Activated CD4-positive, alpha-beta memory T cell treated with anti-CD3 and anti-CD28 coated beads for 36 hours (primary cell): ENCODE data around the gene ZNF487. TPM values are rescaled to one million over a fixed set of nuclear protein-coding genes. Genes with fewer than 3 reads are reported as not detected.
A peak's percentile ranks its signal among the peaks of the same experiment; 100 is the strongest.
"Not testable (repeated sequence)": the region's sequence is repeated elsewhere in the genome, so short reads cannot be mapped to it uniquely, and the experiment has no call there.

Experiments
- CTCF ChIA-PET: fragments of 350-600 bp; sonication (Branson Sonifier 250); formaldehyde crosslinking; loops from one replicate; lab custom pipeline; 2021; ENCODE audit warnings: antibody characterized with exemption, inconsistent platforms; lab: Charles Lee
- POLR2A ChIA-PET: fragments of 350-600 bp; sonication (Branson Sonifier 250); formaldehyde crosslinking; loops from one replicate; lab custom pipeline; 2021; ENCODE audit warnings: antibody characterized with exemption; lab: Charles Lee
- DNase-seq: peaks from one replicate; pipeline ENCODE4 v3.0.0-alpha.2; 2020
- H3K27ac Mint-ChIP-seq: one replicate; pipeline ENCODE4 v1.8.0; 2021; ENCODE audit warnings: mixed read lengths
- H3K27me3 Mint-ChIP-seq: one replicate; pipeline ENCODE4 v1.8.0; 2021; ENCODE audit warnings: mixed read lengths
- H3K36me3 Mint-ChIP-seq: one replicate; pipeline ENCODE4 v1.8.0; 2021; ENCODE audit warnings: mixed read lengths
- H3K4me1 Mint-ChIP-seq: one replicate; pipeline ENCODE4 v1.8.0; 2021; ENCODE audit warnings: low read depth, mixed read lengths
- H3K4me3 Mint-ChIP-seq: one replicate; pipeline ENCODE4 v1.8.0; 2021; ENCODE audit warnings: mild to moderate bottlenecking, mixed read lengths
- H3K9me3 Mint-ChIP-seq: one replicate; pipeline ENCODE4 v1.8.0; 2021; ENCODE audit warnings: mixed read lengths
- intact Hi-C: fragments of 100-400 bp; cut with micrococcal nuclease; formaldehyde crosslinking; loops from one replicate; pipeline ENCODE4 v1.15.1; 2023
- total RNA-seq, 2 experiments: library from RNA; stranded (reverse); gene quantifications; one replicate each; pipeline ENCODE4 v1.2.3, GENCODE V29; 2021

ZNF487 gene
- total RNA-seq, 2 experiments from 2014 or later = 2.2 to 2.6 TPM

- no peak overlapping the region for H3K4me3 Mint-ChIP-seq
- H3K9me3 Mint-ChIP-seq = no peaks in the 10 kb centered on the region
- H3K27me3 Mint-ChIP-seq = no peaks in the 10 kb centered on the region
- H3K4me1 Mint-ChIP-seq = peaks cover 18% of the 10 kb centered on the region
- POLR2A ChIA-PET = no interaction called here
- no peak for DNase-seq
- intact Hi-C loops = loop anchor here (1.0 to 5.0 kb wide), 5 partner anchors 114 to 595 kb away; partner anchors contain the start of gene RASGEF1A
- CTCF ChIA-PET = interaction anchor here (0.6 to 2.8 kb wide), 14 partner anchors 17 to 300 kb away, joined by 3 to 19 read pairs (median 4); no protein-coding TSS in a partner anchor
- peak overlapping the region; percentile 54 for H3K27ac Mint-ChIP-seq
- no peaks in the 10 kb centered on the region for H3K36me3 Mint-ChIP-seq
These were observed 25.0 kb downstream of the ZNF487 start for GRCh38 chr10:43461950-43462349.

- H3K27me3 Mint-ChIP-seq, CTCF ChIA-PET, H3K4me1 Mint-ChIP-seq, intact Hi-C loops, POLR2A ChIA-PET, DNase-seq, H3K9me3 Mint-ChIP-seq, H3K36me3 Mint-ChIP-seq, H3K4me3 Mint-ChIP-seq, H3K27ac Mint-ChIP-seq: not testable (repeated sequence)
These were observed 28.3 kb downstream of the ZNF487 start for GRCh38 chr10:43465086-43465735.

- H3K4me3 Mint-ChIP-seq, H3K9me3 Mint-ChIP-seq, H3K27ac Mint-ChIP-seq, H3K4me1 Mint-ChIP-seq, DNase-seq, CTCF ChIA-PET, intact Hi-C loops, H3K36me3 Mint-ChIP-seq, H3K27me3 Mint-ChIP-seq, POLR2A ChIA-PET: not testable (repeated sequence)
These were observed 28.8 kb downstream of the ZNF487 start for GRCh38 chr10:43465736-43466120.

DNA sequence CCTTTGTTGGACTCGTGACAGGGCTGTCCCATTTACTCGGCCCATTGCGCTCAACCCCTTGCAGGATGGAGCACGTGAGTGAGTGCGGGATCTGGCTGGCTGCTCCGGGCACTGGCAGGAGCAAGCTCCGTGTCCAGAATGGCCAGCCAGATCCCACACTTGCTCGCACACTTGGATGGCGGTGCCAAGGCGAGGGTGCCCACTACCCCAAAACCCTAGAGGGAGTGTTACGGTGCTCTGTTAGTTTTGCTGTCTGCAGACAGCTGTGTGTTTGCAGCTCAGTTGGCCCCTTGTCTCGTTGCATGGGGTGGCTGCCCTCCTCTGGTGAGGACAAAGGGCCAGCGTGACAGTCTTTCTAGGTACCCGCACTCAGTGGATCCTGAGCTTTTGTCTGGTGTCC, 34.2 kb downstream of the ZNF487 start:
- no peak for DNase-seq
- H3K9me3 Mint-ChIP-seq = no peaks in the 10 kb centered on the region
- no peak overlapping the region for H3K4me3 Mint-ChIP-seq
- ChIA-PET POLR2A (no interaction called here), CTCF (no interaction called here)
- no peak overlapping the region for H3K27ac Mint-ChIP-seq
- no peaks in the 10 kb centered on the region for H3K4me1 Mint-ChIP-seq
- no peaks in the 10 kb centered on the region for H3K27me3 Mint-ChIP-seq
- H3K36me3 Mint-ChIP-seq = no peaks in the 10 kb centered on the region
- intact Hi-C loops = no loop called here

DNA sequence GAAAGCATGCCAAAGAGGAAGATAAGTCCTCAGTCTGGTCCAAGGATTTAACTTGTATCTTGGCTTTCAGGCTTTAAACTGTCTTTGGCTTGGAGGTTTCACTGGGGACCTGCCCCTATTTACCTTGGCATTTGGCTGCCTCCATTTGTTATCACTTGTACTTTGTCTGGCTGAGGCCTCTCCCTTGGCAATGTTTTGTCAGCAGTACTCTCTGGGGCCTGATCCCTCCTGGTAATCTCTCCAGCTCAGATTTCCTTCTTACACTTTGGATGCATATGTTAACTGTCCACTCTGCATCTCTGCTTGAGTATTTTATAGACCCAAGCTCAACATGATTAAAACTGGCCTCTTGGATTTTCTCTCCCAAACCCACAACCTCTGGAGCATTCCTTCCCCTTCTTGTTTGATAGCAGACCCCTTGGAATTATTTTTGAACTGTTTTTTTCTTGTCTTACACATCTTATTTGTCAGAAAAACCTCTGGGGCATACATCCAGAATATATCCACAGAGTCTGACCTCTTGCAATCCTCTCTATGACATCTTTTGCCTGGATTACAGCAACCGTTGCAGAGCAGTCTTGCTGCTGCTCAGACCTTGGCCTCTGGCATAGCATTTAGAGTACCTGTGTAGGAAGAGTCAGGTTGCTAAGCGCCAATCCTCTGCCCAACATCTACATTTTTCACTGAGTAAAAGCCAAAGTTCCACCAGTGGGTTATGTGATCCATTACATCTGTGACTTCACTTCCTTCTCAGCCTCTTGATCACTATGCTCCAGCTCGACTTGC, 35.2 kb downstream of the ZNF487 start:
- intact Hi-C loops = no loop called here
- Mint-ChIP-seq H3K4me3 (no peak overlapping the region), H3K27ac (no peak overlapping the region), H3K9me3 (no peaks in the 10 kb centered on the region), H3K36me3 (no peaks in the 10 kb centered on the region), H3K27me3 (no peaks in the 10 kb centered on the region), H3K4me1 (no peaks in the 10 kb centered on the region)
- DNase-seq = no peak
- POLR2A ChIA-PET = no interaction called here
- CTCF ChIA-PET = no interaction called here

DNA sequence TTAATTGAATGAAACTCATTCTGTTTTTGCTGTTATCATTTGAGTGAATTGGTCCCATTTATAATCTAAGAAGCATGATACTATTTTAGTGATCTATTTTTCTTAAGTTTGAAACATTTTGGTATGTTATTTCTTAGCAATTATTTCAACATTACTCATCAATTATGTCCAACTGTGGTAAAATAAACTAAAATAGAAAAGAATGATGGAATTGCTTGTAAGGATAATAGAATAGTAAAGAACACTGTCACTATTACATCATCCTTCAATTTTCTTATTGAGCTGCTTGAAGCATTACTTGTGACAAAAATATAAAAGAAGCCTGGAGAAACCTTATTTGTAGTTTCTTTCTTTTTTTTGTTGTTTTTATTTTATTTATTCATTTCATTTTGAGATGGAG, 42.4 kb downstream of the ZNF487 start:
- no peaks in the 10 kb centered on the region for H3K27me3 Mint-ChIP-seq
- H3K36me3 Mint-ChIP-seq = peaks cover 24% of the 10 kb centered on the region
- ChIA-PET POLR2A (no interaction called here), CTCF (no interaction called here)
- H3K4me3 Mint-ChIP-seq = no peak overlapping the region
- intact Hi-C loops = no loop called here
- H3K9me3 Mint-ChIP-seq = peaks cover 34% of the 10 kb centered on the region
- H3K27ac Mint-ChIP-seq = no peak overlapping the region
- DNase-seq = no peak
- H3K4me1 Mint-ChIP-seq = no peaks in the 10 kb centered on the region

DNA sequence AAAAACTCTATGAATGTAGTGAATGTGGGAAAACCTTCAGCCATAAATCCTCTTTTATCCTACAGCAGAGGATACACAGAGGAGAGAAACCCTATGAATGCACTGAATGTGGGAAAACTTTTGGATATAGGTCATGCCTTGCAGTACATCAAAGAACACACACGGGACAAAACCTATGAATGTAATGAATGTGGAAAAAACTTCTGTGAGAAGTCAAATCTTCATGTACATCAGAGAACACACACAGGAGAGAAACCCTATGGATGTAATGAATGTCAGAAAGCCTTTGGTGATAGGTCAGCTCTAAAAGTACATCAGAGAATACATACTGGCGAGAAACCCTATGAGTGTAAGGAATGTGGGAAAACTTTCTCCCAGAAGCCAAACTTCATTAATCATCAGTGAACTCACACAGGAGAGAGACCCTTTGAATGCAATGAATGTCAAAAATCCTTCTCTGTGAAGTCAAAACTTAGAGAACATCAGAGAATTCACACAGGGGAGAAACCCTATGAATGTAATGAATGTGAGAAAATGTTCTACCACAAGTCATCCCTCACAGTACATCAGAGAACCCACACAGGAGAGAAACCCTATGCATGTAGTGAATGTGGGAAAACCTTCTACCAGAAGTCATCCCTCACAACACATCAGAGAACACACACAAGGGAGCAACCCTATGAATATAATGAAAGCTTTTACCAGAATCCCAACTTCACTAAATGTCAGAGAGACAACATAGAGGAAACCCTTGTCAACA, 45.6 kb downstream of the ZNF487 start:
- intact Hi-C loops = no loop called here
- POLR2A ChIA-PET = no interaction called here

GRCh38 chr10:43491855-43492254, 54.9 kb downstream of the ZNF487 start:
- H3K9me3 Mint-ChIP-seq = peaks cover 2% of the 10 kb centered on the region
- no peaks in the 10 kb centered on the region for H3K4me1 Mint-ChIP-seq
- no peak overlapping the region for H3K4me3 Mint-ChIP-seq
- POLR2A ChIA-PET = no interaction called here
- H3K27me3 Mint-ChIP-seq = no peaks in the 10 kb centered on the region
- CTCF ChIA-PET = no interaction called here
- DNase-seq = no peak
- no peaks in the 10 kb centered on the region for H3K36me3 Mint-ChIP-seq
- no peak overlapping the region for H3K27ac Mint-ChIP-seq
- intact Hi-C loops = no loop called here

More for the DNA sequence above, 45.6 kb downstream of the ZNF487 start:
- Mint-ChIP-seq H3K27me3 (no peaks in the 10 kb centered on the region), H3K9me3 (peaks cover 48% of the 10 kb centered on the region), H3K27ac (no peak overlapping the region), H3K36me3 (peaks cover 30% of the 10 kb centered on the region), H3K4me3 (no peak overlapping the region), H3K4me1 (no peaks in the 10 kb centered on the region)
- CTCF ChIA-PET = no interaction called here
- no peak for DNase-seq

DNA sequence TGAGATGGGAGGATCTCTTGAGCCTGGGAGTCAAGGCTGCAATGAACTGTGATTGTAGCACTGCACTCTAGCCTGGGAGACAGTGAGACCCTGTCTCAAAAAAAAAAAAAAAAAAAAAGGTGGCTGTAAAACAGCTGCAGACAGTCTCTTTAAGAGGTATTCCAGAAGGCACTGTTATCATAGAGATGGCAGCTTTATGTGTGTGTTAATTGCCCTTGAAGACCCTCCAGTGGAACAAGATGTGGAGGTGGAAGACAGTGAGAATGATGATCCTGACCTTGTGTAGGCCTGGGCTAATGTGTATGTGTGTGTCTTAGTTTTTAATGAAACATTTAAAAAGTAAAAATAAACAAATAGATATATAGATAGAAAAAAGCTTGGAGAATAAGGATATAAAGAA, 66.0 kb downstream of the ZNF487 start:
- no peak for DNase-seq
- Mint-ChIP-seq H3K9me3 (no peaks in the 10 kb centered on the region), H3K27ac (no peak overlapping the region), H3K4me1 (no peaks in the 10 kb centered on the region), H3K36me3 (peaks cover 2% of the 10 kb centered on the region), H3K27me3 (no peaks in the 10 kb centered on the region), H3K4me3 (no peak overlapping the region)
- ChIA-PET CTCF (no interaction called here), POLR2A (no interaction called here)
- intact Hi-C loops = no loop called here

DNA sequence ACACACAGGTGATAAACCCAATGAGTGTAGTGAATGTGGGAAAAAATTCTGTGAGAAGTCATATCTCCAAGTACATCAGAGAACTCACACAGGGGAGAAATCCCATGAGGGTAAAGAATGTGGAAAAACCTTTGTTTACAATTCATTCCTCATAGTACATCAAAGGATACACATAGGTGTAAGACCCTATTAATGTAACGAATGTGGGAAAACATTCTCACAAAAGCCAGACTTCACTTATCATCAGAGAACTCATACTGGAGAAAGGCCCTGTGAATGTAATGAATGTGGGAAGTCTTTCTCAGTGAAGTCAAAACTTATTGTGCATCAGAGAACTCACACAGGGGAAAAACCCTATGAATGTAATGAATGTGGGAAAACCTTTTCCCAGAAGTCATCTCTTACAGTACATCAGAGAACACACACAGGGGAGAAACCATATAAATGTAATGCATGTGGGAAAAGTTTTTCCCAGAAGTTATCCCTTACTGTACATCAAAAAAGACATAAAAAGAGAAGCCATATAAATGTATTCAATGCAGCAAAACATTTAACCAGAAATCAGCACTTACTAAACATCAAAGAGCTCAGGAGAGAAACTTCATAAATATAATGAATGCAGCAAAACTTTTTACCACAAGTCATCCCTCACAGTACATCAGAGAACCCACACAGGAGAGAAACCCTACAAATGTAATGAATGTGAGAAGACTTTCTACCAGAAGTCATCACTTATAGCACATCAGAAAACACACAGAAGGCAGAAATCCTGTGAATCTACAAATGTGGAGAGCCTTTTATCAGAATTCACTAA, 87.7 kb downstream of the ZNF487 start:
- no peaks in the 10 kb centered on the region for H3K4me1 Mint-ChIP-seq
- intact Hi-C loops = no loop called here
- H3K9me3 Mint-ChIP-seq = peaks cover 77% of the 10 kb centered on the region
- POLR2A ChIA-PET = no interaction called here
- CTCF ChIA-PET = no interaction called here
- no peak for DNase-seq
- H3K36me3 Mint-ChIP-seq = peaks cover 33% of the 10 kb centered on the region
- peaks cover 1% of the 10 kb centered on the region for H3K27me3 Mint-ChIP-seq
- no peak overlapping the region for H3K27ac Mint-ChIP-seq
- no peak overlapping the region for H3K4me3 Mint-ChIP-seq
